ENCODE data around the gene HS3ST2.

DNA sequence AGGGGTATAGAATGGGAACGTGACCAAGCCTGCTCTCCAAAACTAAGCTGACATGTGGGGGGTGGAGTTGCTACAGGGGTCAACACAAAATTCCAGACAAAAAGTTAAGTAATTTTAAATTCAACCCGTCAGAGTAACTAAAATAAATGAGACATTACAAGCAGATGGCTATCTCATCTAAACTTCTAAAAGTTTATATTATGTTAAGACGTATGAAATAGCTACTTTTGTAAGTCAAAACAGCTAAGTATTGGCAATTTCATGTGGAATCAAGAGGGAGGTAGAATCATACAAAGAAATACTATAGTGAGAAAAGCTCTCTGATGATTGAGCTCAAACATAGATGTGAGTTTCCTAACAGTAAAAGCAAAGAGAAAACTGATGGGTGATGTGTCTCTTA, 113.3 kb downstream of the HS3ST2 start:
- TF ChIP-seq CTCF (tag by site-specific recombination; IDR thresholded peaks at IDR 0.05) (no peak), ELK4 (IDR thresholded peaks at IDR 0.05; ENCODE audit: borderline replicate concordance, low read depth, low read length) (no peak), ZBTB11 (tag by site-specific recombination; conservative IDR thresholded peaks at IDR 0.05; ENCODE audit: low read depth) (no peak), ZBTB21 (tag by site-specific recombination; IDR thresholded peaks at IDR 0.05) (no peak), ZSCAN5A (tag by site-specific recombination; IDR thresholded peaks at IDR 0.05) (no peak), ZNF350 (tag by site-specific recombination; IDR thresholded peaks at IDR 0.05) (no peak)
- TF ChIP-seq, protein P1, sequence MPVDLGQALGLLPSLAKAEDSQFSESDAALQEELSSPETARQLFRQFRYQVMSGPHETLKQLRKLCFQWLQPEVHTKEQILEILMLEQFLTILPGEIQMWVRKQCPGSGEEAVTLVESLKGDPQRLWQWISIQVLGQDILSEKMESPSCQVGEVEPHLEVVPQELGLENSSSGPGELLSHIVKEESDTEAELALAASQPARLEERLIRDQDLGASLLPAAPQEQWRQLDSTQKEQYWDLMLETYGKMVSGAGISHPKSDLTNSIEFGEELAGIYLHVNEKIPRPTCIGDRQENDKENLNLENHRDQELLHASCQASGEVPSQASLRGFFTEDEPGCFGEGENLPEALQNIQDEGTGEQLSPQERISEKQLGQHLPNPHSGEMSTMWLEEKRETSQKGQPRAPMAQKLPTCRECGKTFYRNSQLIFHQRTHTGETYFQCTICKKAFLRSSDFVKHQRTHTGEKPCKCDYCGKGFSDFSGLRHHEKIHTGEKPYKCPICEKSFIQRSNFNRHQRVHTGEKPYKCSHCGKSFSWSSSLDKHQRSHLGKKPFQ (tag by site-specific recombination; IDR thresholded peaks at IDR 0.05): no peak
- TF ChIP-seq, protein P2, sequence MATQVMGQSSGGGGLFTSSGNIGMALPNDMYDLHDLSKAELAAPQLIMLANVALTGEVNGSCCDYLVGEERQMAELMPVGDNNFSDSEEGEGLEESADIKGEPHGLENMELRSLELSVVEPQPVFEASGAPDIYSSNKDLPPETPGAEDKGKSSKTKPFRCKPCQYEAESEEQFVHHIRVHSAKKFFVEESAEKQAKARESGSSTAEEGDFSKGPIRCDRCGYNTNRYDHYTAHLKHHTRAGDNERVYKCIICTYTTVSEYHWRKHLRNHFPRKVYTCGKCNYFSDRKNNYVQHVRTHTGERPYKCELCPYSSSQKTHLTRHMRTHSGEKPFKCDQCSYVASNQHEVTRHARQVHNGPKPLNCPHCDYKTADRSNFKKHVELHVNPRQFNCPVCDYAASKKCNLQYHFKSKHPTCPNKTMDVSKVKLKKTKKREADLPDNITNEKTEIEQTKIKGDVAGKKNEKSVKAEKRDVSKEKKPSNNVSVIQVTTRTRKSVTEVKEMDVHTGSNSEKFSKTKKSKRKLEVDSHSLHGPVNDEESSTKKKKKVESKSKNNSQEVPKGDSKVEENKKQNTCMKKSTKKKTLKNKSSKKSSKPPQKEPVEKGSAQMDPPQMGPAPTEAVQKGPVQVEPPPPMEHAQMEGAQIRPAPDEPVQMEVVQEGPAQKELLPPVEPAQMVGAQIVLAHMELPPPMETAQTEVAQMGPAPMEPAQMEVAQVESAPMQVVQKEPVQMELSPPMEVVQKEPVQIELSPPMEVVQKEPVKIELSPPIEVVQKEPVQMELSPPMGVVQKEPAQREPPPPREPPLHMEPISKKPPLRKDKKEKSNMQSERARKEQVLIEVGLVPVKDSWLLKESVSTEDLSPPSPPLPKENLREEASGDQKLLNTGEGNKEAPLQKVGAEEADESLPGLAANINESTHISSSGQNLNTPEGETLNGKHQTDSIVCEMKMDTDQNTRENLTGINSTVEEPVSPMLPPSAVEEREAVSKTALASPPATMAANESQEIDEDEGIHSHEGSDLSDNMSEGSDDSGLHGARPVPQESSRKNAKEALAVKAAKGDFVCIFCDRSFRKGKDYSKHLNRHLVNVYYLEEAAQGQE (tag by site-specific recombination; IDR thresholded peaks at IDR 0.05): no peak
